ENCODE data around the gene GRM5. TPM values are rescaled to one million over a fixed set of nuclear protein-coding genes. Genes with fewer than 3 reads are reported as not detected.

Gene GRM5
- total RNA-seq, 1 donor from 2014 or later = not detected

- intact Hi-C loops (cut with micrococcal nuclease) = no loop called here
- H3K27me3 Mint-ChIP-seq = peaks cover 10% of the 10 kb centered on the region
- no peak overlapping the region for H3K27ac Mint-ChIP-seq
- no peaks in the 10 kb centered on the region for H3K4me1 Mint-ChIP-seq
- no peak overlapping the region for H3K4me3 Mint-ChIP-seq
- H3K36me3 Mint-ChIP-seq (ENCODE audit: low read depth) = no peaks in the 10 kb centered on the region
- no peak for DNase-seq
- peaks cover 3% of the 10 kb centered on the region for H3K9me3 Mint-ChIP-seq
Measured at GRCh38 chr11:88807349-88807748, 258.4 kb downstream of the GRM5 start.

- Mint-ChIP-seq H3K27ac (no peak overlapping the region), H3K4me1 (no peaks in the 10 kb centered on the region), H3K9me3 (no peaks in the 10 kb centered on the region), H3K27me3 (peaks cover 5% of the 10 kb centered on the region), H3K4me3 (no peak overlapping the region), H3K36me3 (ENCODE audit: low read depth) (no peaks in the 10 kb centered on the region)
- intact Hi-C loops (cut with micrococcal nuclease) = no loop called here
- DNase-seq = no peak
Measured at GRCh38 chr11:88806410-88806809, 259.4 kb downstream of the GRM5 start.

- Mint-ChIP-seq H3K36me3 (ENCODE audit: low read depth) (no peaks in the 10 kb centered on the region), H3K9me3 (no peaks in the 10 kb centered on the region), H3K4me1 (no peaks in the 10 kb centered on the region), H3K4me3 (no peak overlapping the region), H3K27me3 (peaks cover 4% of the 10 kb centered on the region), H3K27ac (no peak overlapping the region)
- DNase-seq = no peak
- intact Hi-C loops (cut with micrococcal nuclease) = no loop called here
Measured at GRCh38 chr11:88801484-88802123, 264.2 kb downstream of the GRM5 start.

GRCh38 chr11:88799771-88800500 is 265.8 kb downstream of the GRM5 start:
- H3K9me3 Mint-ChIP-seq = no peaks in the 10 kb centered on the region
- no peaks in the 10 kb centered on the region for H3K36me3 Mint-ChIP-seq (ENCODE audit: low read depth)
- no peak overlapping the region for H3K4me3 Mint-ChIP-seq
- no peaks in the 10 kb centered on the region for H3K27me3 Mint-ChIP-seq
- H3K27ac Mint-ChIP-seq = no peak overlapping the region
- intact Hi-C loops (cut with micrococcal nuclease) = no loop called here
- H3K4me1 Mint-ChIP-seq = no peaks in the 10 kb centered on the region
- DNase-seq = no peak

GRCh38 chr11:88790182-88790581 is 275.6 kb downstream of the GRM5 start:
- Mint-ChIP-seq H3K27me3 (no peaks in the 10 kb centered on the region), H3K36me3 (ENCODE audit: low read depth) (no peaks in the 10 kb centered on the region), H3K4me3 (no peak overlapping the region), H3K27ac (no peak overlapping the region), H3K4me1 (no peaks in the 10 kb centered on the region), H3K9me3 (no peaks in the 10 kb centered on the region)
- no peak for DNase-seq
- intact Hi-C loops (cut with micrococcal nuclease) = no loop called here

GRCh38 chr11:88779577-88779976 is 286.2 kb downstream of the GRM5 start:
- H3K27ac Mint-ChIP-seq = no peak overlapping the region
- peaks cover 12% of the 10 kb centered on the region for H3K9me3 Mint-ChIP-seq
- no peak overlapping the region for H3K4me3 Mint-ChIP-seq
- H3K36me3 Mint-ChIP-seq (ENCODE audit: low read depth) = no peaks in the 10 kb centered on the region
- no peaks in the 10 kb centered on the region for H3K4me1 Mint-ChIP-seq
- H3K27me3 Mint-ChIP-seq = no peaks in the 10 kb centered on the region
- intact Hi-C loops (cut with micrococcal nuclease) = no loop called here
- DNase-seq = no peak

GRCh38 chr11:88770475-88771079 is 295.2 kb downstream of the GRM5 start:
- H3K4me3 Mint-ChIP-seq = no peak overlapping the region
- H3K27me3 Mint-ChIP-seq = no peaks in the 10 kb centered on the region
- no peaks in the 10 kb centered on the region for H3K36me3 Mint-ChIP-seq (ENCODE audit: low read depth)
- no peak overlapping the region for H3K27ac Mint-ChIP-seq
- H3K9me3 Mint-ChIP-seq = peaks cover 10% of the 10 kb centered on the region
- DNase-seq = no peak
- intact Hi-C loops (cut with micrococcal nuclease) = no loop called here
- no peaks in the 10 kb centered on the region for H3K4me1 Mint-ChIP-seq

GRCh38 chr11:88744140-88744539 is 321.6 kb downstream of the GRM5 start:
- intact Hi-C loops (cut with micrococcal nuclease) = no loop called here
- Mint-ChIP-seq H3K4me1 (no peaks in the 10 kb centered on the region), H3K27me3 (no peaks in the 10 kb centered on the region), H3K36me3 (ENCODE audit: low read depth) (no peaks in the 10 kb centered on the region), H3K9me3 (peaks cover 3% of the 10 kb centered on the region), H3K4me3 (no peak overlapping the region), H3K27ac (no peak overlapping the region)
- DNase-seq = no peak

GRCh38 chr11:88739524-88739923 is 326.3 kb downstream of the GRM5 start:
- Mint-ChIP-seq H3K4me1 (no peaks in the 10 kb centered on the region), H3K9me3 (no peaks in the 10 kb centered on the region), H3K36me3 (ENCODE audit: low read depth) (no peaks in the 10 kb centered on the region), H3K4me3 (no peak overlapping the region), H3K27me3 (no peaks in the 10 kb centered on the region), H3K27ac (no peak overlapping the region)
- no peak for DNase-seq
- intact Hi-C loops (cut with micrococcal nuclease) = no loop called here

GRCh38 chr11:88709567-88709966 is 356.2 kb downstream of the GRM5 start:
- DNase-seq = no peak
- Mint-ChIP-seq H3K9me3 (peaks cover 3% of the 10 kb centered on the region), H3K4me3 (no peak overlapping the region), H3K4me1 (no peaks in the 10 kb centered on the region), H3K36me3 (ENCODE audit: low read depth) (no peaks in the 10 kb centered on the region), H3K27ac (no peak overlapping the region), H3K27me3 (no peaks in the 10 kb centered on the region)
- intact Hi-C loops (cut with micrococcal nuclease) = no loop called here

- no peak overlapping the region for H3K27ac Mint-ChIP-seq
- H3K27me3 Mint-ChIP-seq = no peaks in the 10 kb centered on the region
- no peak for DNase-seq
- H3K9me3 Mint-ChIP-seq = peaks cover 4% of the 10 kb centered on the region
- intact Hi-C loops (cut with micrococcal nuclease) = no loop called here
- H3K4me1 Mint-ChIP-seq = no peaks in the 10 kb centered on the region
- H3K4me3 Mint-ChIP-seq = no peak overlapping the region
- H3K36me3 Mint-ChIP-seq (ENCODE audit: low read depth) = no peaks in the 10 kb centered on the region
Measured at GRCh38 chr11:88704485-88704884, 361.3 kb downstream of the GRM5 start.

GRCh38 chr11:88701816-88702215 is 364.0 kb downstream of the GRM5 start:
- no peak overlapping the region for H3K4me3 Mint-ChIP-seq
- no peaks in the 10 kb centered on the region for H3K27me3 Mint-ChIP-seq
- H3K27ac Mint-ChIP-seq = no peak overlapping the region
- peaks cover 4% of the 10 kb centered on the region for H3K9me3 Mint-ChIP-seq
- H3K4me1 Mint-ChIP-seq = no peaks in the 10 kb centered on the region
- intact Hi-C loops (cut with micrococcal nuclease) = no loop called here
- H3K36me3 Mint-ChIP-seq (ENCODE audit: low read depth) = no peaks in the 10 kb centered on the region
- no peak for DNase-seq

GRCh38 chr11:88697139-88697538 is 368.6 kb downstream of the GRM5 start:
- H3K4me3 Mint-ChIP-seq = no peak overlapping the region
- no peaks in the 10 kb centered on the region for H3K27me3 Mint-ChIP-seq
- no peaks in the 10 kb centered on the region for H3K9me3 Mint-ChIP-seq
- no peak for DNase-seq
- intact Hi-C loops (cut with micrococcal nuclease) = no loop called here
- H3K36me3 Mint-ChIP-seq (ENCODE audit: low read depth) = no peaks in the 10 kb centered on the region
- no peak overlapping the region for H3K27ac Mint-ChIP-seq
- H3K4me1 Mint-ChIP-seq = no peaks in the 10 kb centered on the region

- no peak overlapping the region for H3K4me3 Mint-ChIP-seq
- no peak for DNase-seq
- no peaks in the 10 kb centered on the region for H3K9me3 Mint-ChIP-seq
- H3K27me3 Mint-ChIP-seq = no peaks in the 10 kb centered on the region
- no peaks in the 10 kb centered on the region for H3K4me1 Mint-ChIP-seq
- H3K27ac Mint-ChIP-seq = no peak overlapping the region
- intact Hi-C loops (cut with micrococcal nuclease) = no loop called here
- H3K36me3 Mint-ChIP-seq (ENCODE audit: low read depth) = no peaks in the 10 kb centered on the region
Measured at GRCh38 chr11:88695689-88696414, 369.9 kb downstream of the GRM5 start.

All from activated CD4-positive, alpha-beta T cell treated with anti-CD3 and anti-CD28 coated beads, Interleukin-2, amount 10 ng/mL, durations not matched to agents 24 days and 14 days (primary cell).